ENCODE measurements around the gene SUMO3. TPM values are rescaled to one million over a fixed set of nuclear protein-coding genes. Genes with fewer than 3 reads are reported as not detected.
"Not testable (repeated sequence)": the region's sequence is repeated elsewhere in the genome, so short reads cannot be mapped to it uniquely, and the experiment has no call there.

SUMO3 gene
- total and polyA plus RNA-seq, 2 donors = 49.6 to 63.7 TPM

DNA sequence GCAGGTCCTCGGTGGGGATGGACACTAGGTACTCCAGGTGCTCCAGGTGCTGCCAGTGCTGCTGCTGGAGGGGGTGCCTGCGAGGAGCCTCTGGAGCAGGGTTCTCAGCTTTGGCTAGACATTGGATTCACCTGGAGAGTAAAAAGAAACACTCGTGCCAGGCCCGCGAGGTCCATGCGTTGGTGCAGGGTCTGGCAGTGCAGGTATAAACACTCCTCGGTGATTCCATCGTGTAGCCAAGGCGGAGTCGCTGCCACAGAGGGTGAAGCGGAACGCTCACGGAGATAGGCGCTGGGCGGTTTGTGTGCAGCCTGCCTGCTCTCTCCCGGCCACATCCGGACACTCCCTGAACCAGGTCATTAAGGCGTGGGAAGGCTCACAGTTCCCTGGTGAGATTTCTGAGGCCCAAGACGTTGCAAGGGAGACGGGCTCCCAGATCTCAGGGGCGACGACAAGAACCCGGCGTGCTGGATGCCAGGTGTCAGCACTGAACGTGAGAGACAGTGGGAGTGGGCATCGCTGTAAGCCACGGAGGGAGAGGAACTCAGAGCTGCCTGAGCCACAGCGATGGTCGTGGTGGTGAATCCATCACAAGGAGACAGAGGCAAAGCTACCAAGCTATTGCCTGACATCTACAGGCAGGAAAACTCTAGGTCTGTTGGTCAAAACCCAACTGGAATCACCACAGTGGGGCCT, 17.2 kb upstream of the SUMO3 start:
- no peak for DNase-seq (ENCODE audit: low read depth in 6 of 9, low spot score in 9 of 9)
- Histone ChIP-seq H3K27ac (ENCODE audit: low read depth in 1 of 2, low read length in 1 of 2) (no peak overlapping the region), H3K27me3 (ENCODE audit: control insufficient read depth in 2 of 2, insufficient read depth in 1 of 2, low read length in 1 of 2) (no peaks in the 10 kb centered on the region), H3K9me3 (ENCODE audit: control insufficient read depth in 2 of 2, insufficient read depth in 1 of 2, low read length in 1 of 2) (no peaks in the 10 kb centered on the region), H3K36me3 (ENCODE audit: control insufficient read depth in 2 of 2, insufficient read depth in 2 of 2, low read length in 1 of 2) (no peaks in the 10 kb centered on the region), H3K4me1 (ENCODE audit: control insufficient read depth in 2 of 2, insufficient read depth in 2 of 2, low read length in 2 of 2) (peaks cover 0 to 2% of the 10 kb centered on the region in 2 donors), H3K4me3 (ENCODE audit: low read length in 2 of 2) (no peak overlapping the region)
- WGBS = 92% methylated on average over 29 of the region's 29 CpGs

DNA sequence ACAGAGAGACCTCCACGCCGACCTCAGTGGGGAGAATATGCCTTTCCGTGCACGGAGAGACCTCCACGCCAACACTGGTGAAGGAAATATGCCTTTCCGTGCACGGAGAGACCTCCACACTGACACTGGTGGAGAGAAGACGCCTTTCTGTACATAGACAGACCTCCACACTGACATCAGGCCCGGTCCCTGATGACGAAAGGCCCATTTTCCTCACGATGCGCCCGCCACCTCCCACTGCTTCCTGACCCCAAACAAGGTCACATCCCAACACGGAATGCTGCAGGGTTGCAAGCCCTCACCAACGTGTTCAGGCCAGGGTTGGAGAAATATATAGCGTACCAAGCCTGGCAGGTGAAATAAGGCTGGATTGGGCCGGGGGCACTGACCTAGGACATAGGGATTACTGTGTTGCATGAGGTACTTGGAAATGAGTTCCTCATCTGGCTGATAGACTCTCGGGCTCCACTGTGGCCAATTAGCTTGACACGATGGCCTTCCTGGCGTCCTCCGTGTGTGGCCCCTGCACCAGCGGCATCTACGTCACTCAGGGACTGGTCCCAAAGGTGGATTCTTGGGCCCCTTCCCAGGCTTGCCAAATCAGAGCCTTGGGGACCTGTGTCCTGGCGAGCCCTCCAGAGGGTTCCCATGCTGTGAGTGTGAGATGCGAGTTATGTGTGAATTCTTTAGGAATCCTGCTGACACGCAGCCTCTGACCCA, 16.5 kb upstream of the SUMO3 start:
- Histone ChIP-seq H3K27ac (ENCODE audit: low read depth in 1 of 2, low read length in 1 of 2) (no peak overlapping the region), H3K9me3 (ENCODE audit: control insufficient read depth in 2 of 2, insufficient read depth in 1 of 2, low read length in 1 of 2) (no peaks in the 10 kb centered on the region), H3K4me1 (ENCODE audit: control insufficient read depth in 2 of 2, insufficient read depth in 2 of 2, low read length in 2 of 2) (peaks cover 0 to 2% of the 10 kb centered on the region in 2 donors), H3K36me3 (ENCODE audit: control insufficient read depth in 2 of 2, insufficient read depth in 2 of 2, low read length in 1 of 2) (no peaks in the 10 kb centered on the region), H3K4me3 (ENCODE audit: low read length in 2 of 2) (no peak overlapping the region), H3K27me3 (ENCODE audit: control insufficient read depth in 2 of 2, insufficient read depth in 1 of 2, low read length in 1 of 2) (no peaks in the 10 kb centered on the region)
- no peak for DNase-seq (ENCODE audit: low read depth in 6 of 9, low spot score in 9 of 9)
- WGBS = 96% methylated on average over 26 of the region's 26 CpGs

DNA sequence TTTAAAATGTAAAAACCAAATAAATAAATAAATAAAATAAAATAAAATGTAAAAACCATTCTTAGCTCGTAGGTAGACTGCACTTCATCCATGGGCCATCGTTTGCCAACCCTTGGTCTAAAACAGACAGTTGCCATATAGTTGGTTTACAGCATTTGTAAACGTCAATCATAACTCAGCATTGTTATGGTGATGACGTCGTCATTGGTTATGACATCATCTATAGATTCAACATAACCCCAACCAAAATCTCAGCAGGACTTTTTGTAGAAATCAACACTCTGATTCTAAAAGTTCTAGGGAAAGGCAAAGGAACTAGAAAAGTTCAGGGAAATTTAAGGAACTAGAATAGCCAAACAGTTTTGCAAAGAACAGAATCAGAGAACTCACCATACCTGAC, 15.8 kb upstream of the SUMO3 start:
- 96% methylated on average over 5 of the region's 5 CpGs for WGBS
- Histone ChIP-seq H3K27me3 (ENCODE audit: control insufficient read depth in 2 of 2, insufficient read depth in 1 of 2, low read length in 1 of 2) (no peaks in the 10 kb centered on the region), H3K9me3 (ENCODE audit: control insufficient read depth in 2 of 2, insufficient read depth in 1 of 2, low read length in 1 of 2) (peaks cover 0 to 5% of the 10 kb centered on the region in 2 donors), H3K4me1 (ENCODE audit: control insufficient read depth in 2 of 2, insufficient read depth in 2 of 2, low read length in 2 of 2) (peaks cover 0 to 2% of the 10 kb centered on the region in 2 donors), H3K4me3 (ENCODE audit: low read length in 2 of 2) (no peak overlapping the region), H3K27ac (ENCODE audit: low read depth in 1 of 2, low read length in 1 of 2) (no peak overlapping the region), H3K36me3 (ENCODE audit: control insufficient read depth in 2 of 2, insufficient read depth in 2 of 2, low read length in 1 of 2) (no peaks in the 10 kb centered on the region)
- no peak for DNase-seq (ENCODE audit: low read depth in 6 of 9, low spot score in 9 of 9)

DNA sequence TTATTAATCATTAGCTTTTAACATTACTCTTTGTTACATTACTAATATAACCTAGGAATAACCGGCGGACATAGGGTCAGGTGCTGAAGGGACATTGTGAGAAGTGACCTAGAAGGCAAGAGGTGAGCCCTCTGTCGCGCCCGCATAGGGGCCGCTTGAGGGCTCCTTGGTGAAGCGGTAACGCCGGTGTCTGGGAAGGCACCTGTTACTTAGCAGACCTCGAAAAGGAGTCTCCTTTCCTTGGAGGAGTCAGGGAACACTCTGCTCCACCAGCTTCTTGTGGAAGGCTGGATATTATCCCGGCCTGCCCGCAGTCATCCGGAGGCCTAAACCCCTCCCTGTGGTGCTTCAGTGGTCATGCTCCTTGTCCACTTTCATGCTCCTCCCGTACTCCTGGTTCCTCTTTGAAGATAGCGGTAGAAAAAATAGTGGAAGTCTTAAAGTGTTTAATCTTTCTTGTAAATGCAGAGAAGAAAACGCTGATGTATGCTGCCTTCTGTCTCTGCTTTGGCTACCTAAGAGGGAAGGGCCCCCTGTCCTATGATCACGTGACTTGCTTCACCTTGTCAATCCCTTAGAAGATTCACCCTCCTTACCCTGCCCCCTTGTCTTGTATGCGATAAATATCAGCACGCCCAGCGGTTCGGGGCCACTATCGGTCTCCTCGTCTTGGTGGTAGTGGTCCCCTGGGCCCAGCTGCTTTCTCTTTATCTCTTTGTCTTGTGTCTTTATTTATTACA, 14.8 kb upstream of the SUMO3 start:
- H3K27me3 ChIP-seq (ENCODE audit: control insufficient read depth in 2 of 2, insufficient read depth in 1 of 2, low read length in 1 of 2); H3K36me3 ChIP-seq (ENCODE audit: control insufficient read depth in 2 of 2, insufficient read depth in 2 of 2, low read length in 1 of 2); H3K4me3 ChIP-seq (ENCODE audit: low read length in 2 of 2); H3K9me3 ChIP-seq (ENCODE audit: control insufficient read depth in 2 of 2, insufficient read depth in 1 of 2, low read length in 1 of 2); H3K27ac ChIP-seq (ENCODE audit: low read depth in 1 of 2, low read length in 1 of 2); H3K4me1 ChIP-seq (ENCODE audit: control insufficient read depth in 2 of 2, insufficient read depth in 2 of 2, low read length in 2 of 2); DNase-seq (ENCODE audit: low read depth in 6 of 9, low spot score in 9 of 9): not testable (repeated sequence)
- 96% methylated on average over 23 of the region's 23 CpGs for WGBS

DNA sequence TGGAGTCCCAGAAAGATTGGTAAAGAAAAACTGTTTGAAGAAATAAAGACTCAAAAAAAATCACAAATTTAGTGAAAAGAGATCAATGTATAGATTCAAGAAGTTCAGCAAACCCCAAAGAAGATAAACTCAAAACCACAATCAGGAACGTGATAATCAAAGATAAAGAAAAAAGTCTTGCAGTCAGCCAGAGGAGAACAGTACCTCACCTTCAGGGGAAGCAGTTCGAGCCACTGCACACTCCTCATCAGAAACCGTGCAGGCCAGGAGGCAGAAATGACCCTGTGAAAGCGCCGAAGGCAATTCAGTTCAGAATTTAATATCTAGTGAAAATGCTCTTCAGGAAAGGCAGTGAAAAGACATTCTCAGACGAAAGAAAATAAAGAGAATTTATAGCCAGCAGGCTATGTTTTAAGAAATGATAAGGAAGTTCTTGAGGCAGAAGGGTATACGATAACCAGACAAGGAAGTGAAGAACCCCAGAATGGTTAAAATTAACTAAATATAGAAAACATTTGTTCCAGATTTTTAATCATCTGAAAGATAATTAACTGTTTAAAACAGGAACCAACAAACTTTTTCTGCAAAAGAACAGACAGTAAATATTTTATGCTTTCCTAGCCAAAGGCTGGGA, 13.5 kb upstream of the SUMO3 start:
- H3K4me1 ChIP-seq (ENCODE audit: control insufficient read depth in 2 of 2, insufficient read depth in 2 of 2, low read length in 2 of 2) = peaks cover 0 to 2% of the 10 kb centered on the region in 2 donors
- no peaks in the 10 kb centered on the region for H3K36me3 ChIP-seq (ENCODE audit: control insufficient read depth in 2 of 2, insufficient read depth in 2 of 2, low read length in 1 of 2)
- 16% methylated on average over 7 of the region's 7 CpGs for WGBS
- DNase-seq (ENCODE audit: low read depth in 6 of 9, low spot score in 9 of 9) = no peak
- peaks cover 0 to 2% of the 10 kb centered on the region in 2 donors for H3K27me3 ChIP-seq (ENCODE audit: control insufficient read depth in 2 of 2, insufficient read depth in 1 of 2, low read length in 1 of 2)
- H3K9me3 ChIP-seq (ENCODE audit: control insufficient read depth in 2 of 2, insufficient read depth in 1 of 2, low read length in 1 of 2) = peaks cover 2 to 9% of the 10 kb centered on the region in 2 donors
- H3K4me3 ChIP-seq (ENCODE audit: low read length in 2 of 2) = no peak overlapping the region
- H3K27ac ChIP-seq (ENCODE audit: low read depth in 1 of 2, low read length in 1 of 2) = no peak overlapping the region

DNA sequence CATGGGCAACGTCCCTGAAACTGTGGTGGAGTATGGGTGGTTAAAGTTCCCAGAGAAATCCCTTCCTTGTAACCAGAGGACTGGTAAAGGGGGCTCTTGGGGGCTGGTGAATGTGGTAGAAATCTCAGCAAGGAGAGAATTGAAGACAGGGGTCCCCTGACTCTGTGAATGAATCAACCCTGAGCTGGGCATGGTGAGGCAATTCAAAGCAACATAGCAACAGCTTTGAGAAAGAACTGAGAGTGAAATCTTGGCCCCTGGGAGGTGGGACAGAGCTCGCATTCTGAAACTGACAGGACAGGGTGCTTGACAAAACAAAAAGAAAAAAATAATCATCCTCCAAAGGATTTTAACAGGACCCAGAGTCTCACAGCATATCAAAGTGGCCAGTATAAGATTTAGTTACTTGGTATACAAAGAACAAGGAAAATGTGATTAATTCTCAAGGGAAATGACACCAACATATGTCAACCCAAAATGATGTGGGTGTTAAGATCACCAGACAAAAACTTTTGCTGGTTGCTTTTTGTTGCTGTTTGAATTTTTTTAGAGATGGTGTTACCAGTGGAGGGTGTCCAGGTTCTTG, 11.7 kb upstream of the SUMO3 start:
- H3K36me3 ChIP-seq (ENCODE audit: control insufficient read depth in 2 of 2, insufficient read depth in 2 of 2, low read length in 1 of 2) = no peaks in the 10 kb centered on the region
- H3K4me1 ChIP-seq (ENCODE audit: control insufficient read depth in 2 of 2, insufficient read depth in 2 of 2, low read length in 2 of 2) = peaks cover 0 to 2% of the 10 kb centered on the region in 2 donors
- H3K27ac ChIP-seq (ENCODE audit: low read depth in 1 of 2, low read length in 1 of 2) = no peak overlapping the region
- peaks cover 2 to 9% of the 10 kb centered on the region in 2 donors for H3K9me3 ChIP-seq (ENCODE audit: control insufficient read depth in 2 of 2, insufficient read depth in 1 of 2, low read length in 1 of 2)
- peaks cover 0 to 2% of the 10 kb centered on the region in 2 donors for H3K27me3 ChIP-seq (ENCODE audit: control insufficient read depth in 2 of 2, insufficient read depth in 1 of 2, low read length in 1 of 2)
- no peak overlapping the region for H3K4me3 ChIP-seq (ENCODE audit: low read length in 2 of 2)
- WGBS = 78% methylated on average over 2 of the region's 2 CpGs
- DNase-seq (ENCODE audit: low read depth in 6 of 9, low spot score in 9 of 9) = no peak

DNA sequence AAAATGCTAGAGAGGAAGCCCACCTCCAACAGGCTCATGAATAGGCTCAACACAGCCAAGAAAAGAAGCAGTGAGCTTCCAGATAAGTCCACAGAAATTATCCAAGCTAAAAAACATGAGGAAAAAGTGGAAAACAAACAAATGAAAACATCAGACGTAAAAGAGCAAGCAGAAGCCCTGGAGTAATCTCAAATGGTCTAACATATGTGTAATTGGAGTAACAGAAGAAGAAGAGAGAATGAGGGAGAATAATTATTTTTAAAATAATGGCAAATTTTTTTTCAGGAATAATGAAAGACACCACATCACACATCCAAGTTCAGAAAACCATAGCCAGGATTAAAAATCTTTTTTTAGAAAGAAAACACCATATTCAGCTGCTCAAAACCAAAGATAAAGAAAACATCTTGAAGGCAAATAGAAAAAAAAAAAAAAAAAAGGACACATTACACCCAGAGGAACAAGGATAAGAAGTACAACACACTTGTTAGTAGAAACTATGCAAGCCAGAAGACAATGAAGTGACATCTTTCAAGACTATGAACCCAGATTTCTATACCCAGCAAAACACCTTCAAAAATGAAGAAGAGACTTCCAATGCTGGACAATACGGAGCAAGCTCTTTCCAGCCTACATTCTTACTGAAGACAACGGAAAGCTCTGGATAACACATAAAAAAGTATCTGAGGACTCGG, 10.6 kb upstream of the SUMO3 start:
- no peak for DNase-seq (ENCODE audit: low read depth in 6 of 9, low spot score in 9 of 9)
- no peak overlapping the region for H3K4me3 ChIP-seq (ENCODE audit: low read length in 2 of 2)
- 96% methylated on average over 4 of the region's 4 CpGs for WGBS
- H3K4me1 ChIP-seq (ENCODE audit: control insufficient read depth in 2 of 2, insufficient read depth in 2 of 2, low read length in 2 of 2) = peaks cover 0 to 2% of the 10 kb centered on the region in 2 donors
- no peaks in the 10 kb centered on the region for H3K36me3 ChIP-seq (ENCODE audit: control insufficient read depth in 2 of 2, insufficient read depth in 2 of 2, low read length in 1 of 2)
- peaks cover 2 to 13% of the 10 kb centered on the region in 2 donors for H3K9me3 ChIP-seq (ENCODE audit: control insufficient read depth in 2 of 2, insufficient read depth in 1 of 2, low read length in 1 of 2)
- no peak overlapping the region for H3K27ac ChIP-seq (ENCODE audit: low read depth in 1 of 2, low read length in 1 of 2)
- peaks cover 0 to 2% of the 10 kb centered on the region in 2 donors for H3K27me3 ChIP-seq (ENCODE audit: control insufficient read depth in 2 of 2, insufficient read depth in 1 of 2, low read length in 1 of 2)

DNA sequence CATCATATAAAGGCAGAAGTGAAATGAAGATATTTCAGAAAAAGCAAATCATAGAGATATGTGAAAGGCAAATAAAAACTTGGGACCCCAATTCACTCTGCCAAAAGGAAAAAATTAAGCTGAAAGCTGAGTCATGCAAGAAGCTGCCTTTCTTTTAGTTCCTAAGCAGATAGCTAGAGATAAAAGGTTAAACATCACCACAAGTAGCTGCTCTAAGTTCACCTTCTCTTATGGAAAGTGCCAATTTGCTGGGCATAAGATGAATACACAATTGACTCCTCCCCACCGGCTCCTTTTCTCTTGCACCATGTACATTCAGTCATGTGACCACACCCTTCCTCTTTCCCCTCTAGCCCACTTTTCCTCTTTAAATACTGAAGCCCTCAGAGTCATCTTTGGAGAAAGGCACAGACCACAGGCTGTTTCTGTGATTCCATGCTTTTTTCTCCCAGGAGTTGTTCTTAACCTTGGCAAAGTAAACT, 5.4 kb upstream of the SUMO3 start:
- Histone ChIP-seq H3K36me3 (ENCODE audit: control insufficient read depth in 2 of 2, insufficient read depth in 2 of 2, low read length in 1 of 2) (no peaks in the 10 kb centered on the region), H3K27me3 (ENCODE audit: control insufficient read depth in 2 of 2, insufficient read depth in 1 of 2, low read length in 1 of 2) (peaks cover 0 to 4% of the 10 kb centered on the region in 2 donors), H3K9me3 (ENCODE audit: control insufficient read depth in 2 of 2, insufficient read depth in 1 of 2, low read length in 1 of 2) (peaks cover under 1 to 40% of the 10 kb centered on the region in 2 donors), H3K4me3 (ENCODE audit: low read length in 2 of 2) (no peak overlapping the region), H3K27ac (ENCODE audit: low read depth in 1 of 2, low read length in 1 of 2) (no peak overlapping the region), H3K4me1 (ENCODE audit: control insufficient read depth in 2 of 2, insufficient read depth in 2 of 2, low read length in 2 of 2) (peaks cover 0 to 3% of the 10 kb centered on the region in 2 donors)
- no peak for DNase-seq (ENCODE audit: low read depth in 6 of 9, low spot score in 9 of 9)
- 98% methylated on average over 1 of the region's 1 CpG for WGBS

Measured in thymus (tissue), 11 donors.